Omental fat pad (tissue), 4 donors: Measurements from ENCODE around the gene FOXN1. TPM values are rescaled to one million over a fixed set of nuclear protein-coding genes. Genes with fewer than 3 reads are reported as not detected.
"Not testable (repeated sequence)": the region's sequence is repeated elsewhere in the genome, so short reads cannot be mapped to it uniquely, and the experiment has no call there.

ENCODE experiments used
- ATAC-seq: fragments of 150-250 bp; one replicate; pipeline ENCODE4 v1.9.1; 2016; ENCODE audit warnings: mild to moderate bottlenecking, moderate library complexity; ENCODE audit not compliant: low FRiP score
- DNase-seq: peaks from one replicate; pipeline ENCODE4 v3.0.0-alpha.2; 2019; ENCODE audit warnings: low spot score
- total RNA-seq, 4 donors: library from RNA; depleted of rRNA; stranded (reverse); fragments of >200 nt; gene quantifications; one replicate each; pipeline ENCODE4 v1.1.0, GENCODE V29; 2016
- TF ChIP-seq, protein P1 (sequence below), 3 donors: fragments of 450-650 bp; IDR thresholded peaks; one replicate each; pipeline ENCODE4 v1.5.1; 2016 to 2017; ENCODE audit warnings: antibody characterized with exemption in 3 of 3, mild to moderate bottlenecking in 3 of 3, moderate library complexity in 2 of 3

FOXN1 gene
- total RNA-seq, 4 donors from 2014 or later = not detected

DNA sequence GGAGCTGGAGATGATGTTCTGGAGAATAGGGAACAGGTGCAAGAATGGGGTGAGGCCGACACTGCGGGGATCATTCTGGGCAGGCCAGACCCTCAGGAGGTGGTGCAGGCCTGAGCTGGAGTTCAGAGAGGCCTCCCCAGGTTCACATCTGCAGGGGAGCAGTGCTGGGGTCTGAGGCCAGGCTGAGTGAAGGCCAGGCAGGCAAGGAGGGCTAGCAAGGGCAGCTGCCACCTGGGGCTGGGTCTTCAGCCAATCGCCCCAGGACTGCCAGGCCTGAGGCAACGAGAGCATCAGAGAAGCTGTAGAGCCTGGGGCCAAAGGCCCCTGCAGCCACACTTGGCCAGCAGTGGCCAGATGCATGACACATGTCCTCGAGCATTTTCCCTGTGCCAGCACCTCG is 14.5 kb downstream of the FOXN1 start:
- TF ChIP-seq, protein P1, sequence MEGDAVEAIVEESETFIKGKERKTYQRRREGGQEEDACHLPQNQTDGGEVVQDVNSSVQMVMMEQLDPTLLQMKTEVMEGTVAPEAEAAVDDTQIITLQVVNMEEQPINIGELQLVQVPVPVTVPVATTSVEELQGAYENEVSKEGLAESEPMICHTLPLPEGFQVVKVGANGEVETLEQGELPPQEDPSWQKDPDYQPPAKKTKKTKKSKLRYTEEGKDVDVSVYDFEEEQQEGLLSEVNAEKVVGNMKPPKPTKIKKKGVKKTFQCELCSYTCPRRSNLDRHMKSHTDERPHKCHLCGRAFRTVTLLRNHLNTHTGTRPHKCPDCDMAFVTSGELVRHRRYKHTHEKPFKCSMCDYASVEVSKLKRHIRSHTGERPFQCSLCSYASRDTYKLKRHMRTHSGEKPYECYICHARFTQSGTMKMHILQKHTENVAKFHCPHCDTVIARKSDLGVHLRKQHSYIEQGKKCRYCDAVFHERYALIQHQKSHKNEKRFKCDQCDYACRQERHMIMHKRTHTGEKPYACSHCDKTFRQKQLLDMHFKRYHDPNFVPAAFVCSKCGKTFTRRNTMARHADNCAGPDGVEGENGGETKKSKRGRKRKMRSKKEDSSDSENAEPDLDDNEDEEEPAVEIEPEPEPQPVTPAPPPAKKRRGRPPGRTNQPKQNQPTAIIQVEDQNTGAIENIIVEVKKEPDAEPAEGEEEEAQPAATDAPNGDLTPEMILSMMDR (IDR thresholded peaks at IDR 0.05) = no peak
- ATAC-seq (no peak), DNase-seq (no peak)

DNA sequence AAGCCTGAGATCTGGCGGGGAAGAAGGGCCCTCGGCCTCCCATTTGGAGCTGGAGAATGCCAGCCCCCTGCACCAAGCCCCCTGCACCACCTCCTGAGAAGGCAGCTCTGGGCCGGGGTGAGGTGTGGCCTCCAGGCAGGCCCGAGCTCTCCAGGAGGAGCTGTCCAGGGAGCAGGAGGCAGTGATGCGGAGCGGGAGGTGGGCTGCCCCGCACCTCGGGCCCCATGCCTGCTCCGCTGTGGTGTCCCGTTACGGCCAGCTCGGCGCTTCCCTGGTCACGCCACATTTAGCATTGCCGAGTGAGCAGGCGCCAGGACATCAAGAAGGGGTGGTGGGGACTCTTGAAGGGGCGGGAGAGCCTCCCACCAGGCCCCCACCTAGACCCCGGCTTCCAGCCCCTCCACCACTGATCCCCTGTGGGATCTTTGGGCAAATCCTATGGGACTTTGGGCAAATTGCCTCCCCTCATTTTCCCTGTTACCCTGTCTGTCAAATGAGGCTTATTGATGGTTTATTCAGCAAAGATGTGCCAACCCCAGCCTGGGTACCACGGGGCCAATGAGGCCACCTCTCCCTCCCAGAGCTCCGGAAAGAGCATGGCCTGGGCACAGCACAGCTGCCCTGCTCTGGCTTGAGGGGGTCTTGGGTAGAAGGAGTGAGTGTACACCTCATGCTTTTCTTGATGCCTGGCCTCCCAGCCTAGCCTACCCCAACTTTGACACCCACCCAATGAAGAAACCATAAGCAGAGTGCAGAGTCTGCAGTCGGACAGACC is 15.3 kb downstream of the FOXN1 start:
- TF ChIP-seq, protein P1 (IDR thresholded peaks at IDR 0.05) = no peak
- DNase-seq (no peak), ATAC-seq (no peak)

DNA sequence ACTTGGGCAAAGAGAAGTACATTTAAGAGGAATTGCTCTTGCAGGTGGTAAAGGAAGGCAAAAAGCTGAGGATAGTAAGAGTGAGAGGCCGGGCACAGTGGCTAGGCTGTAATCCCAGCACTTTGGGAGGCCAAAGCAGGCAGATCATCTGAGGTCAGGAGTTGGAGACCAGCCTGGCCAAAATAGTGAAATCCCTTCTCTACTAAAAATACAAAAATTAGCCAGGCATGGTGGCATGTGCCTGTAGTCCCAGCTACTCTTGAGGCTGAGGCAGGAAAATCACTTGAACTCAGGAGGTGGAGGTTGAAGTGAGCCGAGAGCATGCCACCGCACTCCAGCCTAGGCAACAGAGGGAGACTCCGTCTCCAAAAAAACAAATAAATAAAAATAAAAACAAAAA is 16.1 kb downstream of the FOXN1 start:
- ATAC-seq, DNase-seq: not testable (repeated sequence)

DNA sequence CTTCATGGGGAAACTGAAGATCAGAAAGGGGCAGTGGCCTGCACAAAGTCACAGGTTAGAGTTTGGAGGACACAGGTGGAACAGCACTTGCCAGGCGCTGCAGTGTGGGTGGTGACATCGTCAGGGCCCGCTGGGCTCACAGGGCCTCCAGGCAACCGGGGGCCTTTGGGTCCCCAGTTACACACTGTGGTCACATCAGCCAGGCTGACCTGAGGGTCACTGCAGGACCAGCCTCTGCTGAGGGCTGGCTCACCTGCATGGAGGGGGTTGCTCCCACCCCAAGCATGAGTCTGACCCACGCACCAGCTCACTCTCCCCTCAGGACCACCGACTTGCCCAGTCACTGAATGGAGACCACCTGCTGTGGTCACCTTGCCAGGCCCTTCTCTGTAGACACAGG is 17.0 kb downstream of the FOXN1 start:
- DNase-seq = no peak
- ATAC-seq = no peak
- TF ChIP-seq, protein P1 (IDR thresholded peaks at IDR 0.05) = no peak

DNA sequence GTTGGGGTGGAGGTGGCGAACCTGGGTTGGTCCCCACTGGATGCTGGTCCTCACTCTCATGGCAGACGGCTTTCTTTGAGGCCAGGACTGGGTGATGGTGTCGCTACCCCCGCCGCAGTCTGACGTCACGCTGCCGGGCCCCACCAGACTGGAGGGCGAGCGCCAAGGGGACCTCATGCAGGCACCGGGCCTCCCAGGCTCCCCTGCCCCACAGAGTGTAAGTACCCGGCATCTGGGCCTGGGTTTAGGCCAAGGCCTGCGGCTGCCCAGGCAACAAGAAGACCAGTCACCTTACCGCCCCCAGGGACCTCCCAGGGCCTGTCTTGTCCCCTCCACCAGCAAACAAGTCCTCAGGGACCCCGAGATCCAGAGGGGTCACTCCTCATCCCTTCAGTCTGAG is 17.7 kb downstream of the FOXN1 start:
- no peak for DNase-seq
- TF ChIP-seq, protein P1 (IDR thresholded peaks at IDR 0.05) = no peak
- ATAC-seq = no peak

DNA sequence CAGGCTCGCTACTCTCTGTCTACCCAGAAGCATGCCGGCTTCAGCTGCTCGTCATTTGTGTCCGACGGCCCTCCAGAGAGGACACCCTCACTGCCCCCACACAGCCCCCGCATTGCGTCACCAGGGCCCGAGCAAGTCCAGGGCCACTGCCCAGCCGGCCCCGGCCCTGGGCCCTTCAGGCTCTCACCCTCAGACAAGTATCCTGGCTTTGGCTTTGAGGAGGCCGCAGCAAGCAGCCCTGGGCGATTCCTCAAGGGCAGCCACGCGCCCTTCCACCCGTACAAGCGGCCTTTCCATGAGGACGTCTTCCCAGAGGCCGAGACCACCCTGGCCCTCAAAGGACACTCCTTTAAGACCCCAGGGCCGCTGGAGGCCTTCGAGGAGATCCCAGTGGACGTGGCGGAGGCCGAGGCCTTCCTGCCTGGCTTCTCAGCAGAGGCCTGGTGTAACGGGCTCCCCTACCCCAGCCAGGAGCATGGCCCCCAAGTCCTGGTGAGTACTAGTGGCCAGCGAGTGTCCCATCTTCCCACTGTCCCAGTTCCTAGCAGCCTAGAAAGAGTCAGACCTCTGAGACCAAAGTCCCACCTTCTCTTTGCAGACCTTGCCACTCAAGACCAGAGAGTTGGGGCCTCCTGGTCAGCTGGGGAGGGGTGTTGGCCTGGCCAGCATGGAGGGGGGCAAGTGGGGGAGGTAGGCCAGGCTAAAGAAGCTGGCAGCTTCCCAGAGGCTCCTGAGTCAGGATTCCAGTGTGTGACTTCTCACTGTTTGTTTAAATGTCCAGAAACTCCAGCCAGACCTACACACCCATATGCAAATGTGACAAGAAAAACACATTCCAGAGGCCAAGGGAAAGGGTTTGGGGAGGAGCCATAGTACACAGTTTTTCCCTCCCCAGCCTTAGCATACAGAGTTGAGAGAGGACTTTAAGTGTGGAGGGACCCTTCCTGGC is 18.6 kb downstream of the FOXN1 start:
- TF ChIP-seq, protein P1 (IDR thresholded peaks at IDR 0.05) = no peak

DNA sequence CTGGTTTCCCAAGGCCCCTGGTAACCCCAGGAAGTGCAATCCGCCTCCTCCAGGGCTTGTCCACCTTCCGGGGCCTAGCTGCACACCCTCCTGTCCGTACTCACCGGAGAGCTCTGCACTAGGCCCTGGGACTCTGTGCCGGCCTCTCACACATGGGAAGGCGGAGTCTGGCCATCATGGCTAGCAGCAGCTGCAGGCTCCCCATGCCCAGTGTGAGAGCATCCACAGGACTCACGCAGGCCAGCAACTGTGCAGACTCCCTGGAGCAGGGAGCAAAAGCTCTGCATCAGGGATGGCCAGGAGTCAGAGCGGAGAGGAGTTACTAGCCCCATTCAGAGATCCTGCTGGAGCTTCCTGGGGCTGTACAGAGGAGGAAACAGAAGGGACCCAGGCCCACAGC is 20.2 kb downstream of the FOXN1 start:
- no peak for ATAC-seq
- TF ChIP-seq, protein P1 (IDR thresholded peaks at IDR 0.05) = no peak
- no peak for DNase-seq

More for the DNA sequence above, 18.6 kb downstream of the FOXN1 start:
- no peak for DNase-seq
- no peak for ATAC-seq
